Measurements from ENCODE around the gene GNAO1. TPM values are rescaled to one million over a fixed set of nuclear protein-coding genes. Genes with fewer than 3 reads are reported as not detected.
A peak's percentile ranks its signal among the peaks of the same experiment; 100 is the strongest.

Gene GNAO1
- total and polyA plus RNA-seq, 7 donors: 0.69 to 67.0 (median 28.8) TPM

DNA sequence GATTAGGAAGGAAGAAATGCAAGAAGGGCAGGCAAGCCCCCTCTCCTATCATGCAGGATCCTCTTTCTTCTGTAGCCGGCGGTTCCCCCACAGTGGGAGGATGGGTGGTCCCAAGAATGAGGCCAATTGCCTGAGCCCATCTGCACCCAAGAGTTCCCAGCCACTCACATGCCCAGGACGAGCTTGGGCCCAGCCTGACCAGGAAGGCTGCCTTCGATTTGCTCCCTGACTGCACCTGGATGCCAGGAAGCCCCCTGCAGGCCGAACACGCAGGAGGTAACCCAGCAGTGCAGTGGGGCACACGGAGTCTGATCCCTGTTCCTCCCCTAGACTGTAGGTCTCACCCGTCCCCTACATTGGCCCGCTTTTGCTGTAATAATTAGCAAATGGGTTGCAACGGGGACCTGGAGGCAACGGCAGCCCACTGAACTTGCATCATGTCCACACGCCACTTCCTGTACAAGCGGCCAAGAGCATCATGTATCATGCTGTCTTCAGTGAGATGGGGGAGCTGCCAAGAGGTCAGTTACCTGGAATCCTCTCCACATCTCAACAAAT is 166.6 kb downstream of the GNAO1 start:
- no peaks in the 10 kb centered on the region for H3K9me3 ChIP-seq
- H3K4me1 ChIP-seq: peaks cover 0 to 21% (median 15%) of the 10 kb centered on the region in 4 donors
- no peaks in the 10 kb centered on the region for H3K27me3 ChIP-seq
- peak overlapping the region; percentile 62 to 75 (median 71) for H3K27ac ChIP-seq
- H3K36me3 ChIP-seq: peaks cover 5 to 24% (median 11%) of the 10 kb centered on the region in 4 donors
- TF ChIP-seq POLR2A (IDR thresholded peaks at IDR 0.05) (no peak), POLR2AphosphoS5 (IDR thresholded peaks at IDR 0.05) (peak in 1 of 4 donors; percentile 21)
- DNase-seq: peak; percentile 65
- intact Hi-C loops (cut with DNase I): loop anchor here (2.0 kb wide), 1 partner anchor 413 kb away; no protein-coding TSS in a partner anchor
- WGBS, 2 donors: 86 to 89% methylated on average over 13 of the region's 13 CpGs
- H3K4me3 ChIP-seq: peak overlapping the region in 1 of 4 donors; percentile 54

- Histone ChIP-seq H3K27ac (peak overlapping the region in 1 of 4 donors; percentile 15), H3K4me3 (no peak overlapping the region), H3K27me3 (no peaks in the 10 kb centered on the region), H3K9me3 (no peaks in the 10 kb centered on the region), H3K4me1 (peaks cover 0 to 21% (median 15%) of the 10 kb centered on the region in 4 donors), H3K36me3 (peaks cover 22 to 50% (median 27%) of the 10 kb centered on the region in 4 donors)
- TF ChIP-seq POLR2A (IDR thresholded peaks at IDR 0.05): no peak
- no peak for TF ChIP-seq CTCF (IDR thresholded peaks at IDR 0.05)
- no peak for TF ChIP-seq EP300 (IDR thresholded peaks at IDR 0.05)
- no peak for TF ChIP-seq POLR2AphosphoS5 (IDR thresholded peaks at IDR 0.05)
- intact Hi-C loops (cut with DNase I): no loop called here
- 89 to 96% methylated on average over 15 of the region's 15 CpGs for whole genome bisulfite sequencing, 2 donors
- peak; percentile 53 for DNase-seq
These were observed 169.1 kb downstream of the GNAO1 start for GRCh38 chr16:56360117-56361008.

DNA sequence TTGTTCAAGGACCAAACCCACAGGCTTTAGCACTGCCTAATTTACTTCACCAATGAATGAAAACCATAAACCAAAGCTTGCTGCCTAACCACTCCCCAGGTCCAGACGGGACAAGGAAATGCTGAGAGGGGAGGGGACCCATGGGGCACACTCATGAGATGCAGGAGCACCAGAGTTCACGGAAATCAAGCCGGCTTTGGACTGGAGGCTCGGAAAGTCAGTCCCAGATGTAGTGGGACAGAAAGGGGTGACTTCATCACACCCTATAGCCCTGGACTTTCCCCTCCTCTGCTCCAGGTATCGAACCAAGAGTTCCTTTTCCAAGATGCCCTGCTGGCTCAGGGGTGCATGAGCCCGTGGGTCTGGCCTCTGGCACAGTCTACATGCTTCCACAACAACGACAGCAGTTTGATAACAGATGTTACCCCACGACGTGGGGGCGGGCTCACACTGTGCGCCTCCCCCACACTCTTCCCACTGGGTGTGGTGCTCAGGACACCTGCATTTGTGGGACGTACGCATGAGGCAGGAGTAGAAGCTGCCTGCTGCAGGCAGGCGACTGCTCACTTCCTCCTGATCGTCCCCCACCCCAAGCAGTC is 170.9 kb downstream of the GNAO1 start:
- 70 to 78% methylated on average over 15 of the region's 15 CpGs for WGBS, 2 donors
- Histone ChIP-seq H3K27ac (no peak overlapping the region), H3K4me3 (no peak overlapping the region), H3K36me3 (peaks cover 22 to 64% (median 35%) of the 10 kb centered on the region in 4 donors), H3K9me3 (no peaks in the 10 kb centered on the region), H3K27me3 (no peaks in the 10 kb centered on the region), H3K4me1 (peaks cover 0 to 6% (median 5%) of the 10 kb centered on the region in 4 donors)
- intact Hi-C loops (cut with DNase I): no loop called here
- peak; percentile 55 for DNase-seq
- no peak for TF ChIP-seq CTCF (IDR thresholded peaks at IDR 0.05)
- TF ChIP-seq POLR2AphosphoS5 (IDR thresholded peaks at IDR 0.05): no peak
- TF ChIP-seq POLR2A (IDR thresholded peaks at IDR 0.05): no peak
- no peak for TF ChIP-seq EP300 (IDR thresholded peaks at IDR 0.05)

GRCh38 chr16:56362706-56363105 is 171.4 kb downstream of the GNAO1 start:
- peaks cover 23 to 69% (median 36%) of the 10 kb centered on the region in 4 donors for H3K36me3 ChIP-seq
- H3K27me3 ChIP-seq: no peaks in the 10 kb centered on the region
- no peak overlapping the region for H3K27ac ChIP-seq
- TF ChIP-seq POLR2A (IDR thresholded peaks at IDR 0.05) (no peak), EP300 (IDR thresholded peaks at IDR 0.05) (no peak), POLR2AphosphoS5 (IDR thresholded peaks at IDR 0.05) (no peak), CTCF (IDR thresholded peaks at IDR 0.05) (no peak)
- H3K4me3 ChIP-seq: no peak overlapping the region
- H3K9me3 ChIP-seq: no peaks in the 10 kb centered on the region
- intact Hi-C loops (cut with DNase I): no loop called here
- peaks cover 0 to under 1% (median under 1%) of the 10 kb centered on the region in 4 donors for H3K4me1 ChIP-seq
- 95 to 96% methylated on average over 17 of the region's 17 CpGs for WGBS, 2 donors
- no peak for DNase-seq
